Kidney capillary endothelial cell (primary cell): ENCODE measurements around the gene MAP1LC3A.

Experiments
- DNase-seq: peaks from one replicate; pipeline ENCODE4 v3.0.0-alpha.2; 2018; ENCODE audit warnings: low spot score

MAP1LC3A gene

DNA sequence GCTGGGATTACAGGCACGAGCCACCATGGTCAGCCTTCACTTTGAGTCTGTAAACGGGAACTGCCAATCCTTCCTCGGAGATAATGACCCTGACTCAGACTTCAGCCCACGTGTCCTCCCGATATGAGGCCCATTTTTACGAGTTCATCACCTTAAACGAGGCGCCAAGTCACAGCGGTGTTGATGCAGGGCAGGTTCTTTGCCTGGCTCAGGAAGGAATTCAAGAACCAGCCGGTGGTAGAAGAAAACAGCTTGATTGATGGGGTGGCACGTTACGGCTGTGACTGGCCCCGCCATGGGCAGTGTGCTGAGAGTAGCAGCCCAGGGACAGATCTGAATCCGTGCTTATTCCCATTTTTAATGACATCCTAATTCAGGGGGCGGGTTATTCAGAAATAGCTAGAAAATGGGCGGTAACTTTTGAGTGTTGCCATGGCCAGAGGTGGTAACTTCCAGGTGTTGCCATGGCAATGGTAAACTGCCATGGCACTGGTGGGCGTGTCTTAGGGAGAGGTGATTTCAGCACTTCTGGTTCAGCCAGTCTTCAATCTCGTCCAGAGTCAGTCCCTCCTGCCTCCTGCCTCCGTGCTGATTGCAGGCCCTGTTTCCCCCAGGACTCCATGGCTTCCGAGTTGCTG, 9.1 kb upstream of the MAP1LC3A start:
- DNase-seq = no peak

DNA sequence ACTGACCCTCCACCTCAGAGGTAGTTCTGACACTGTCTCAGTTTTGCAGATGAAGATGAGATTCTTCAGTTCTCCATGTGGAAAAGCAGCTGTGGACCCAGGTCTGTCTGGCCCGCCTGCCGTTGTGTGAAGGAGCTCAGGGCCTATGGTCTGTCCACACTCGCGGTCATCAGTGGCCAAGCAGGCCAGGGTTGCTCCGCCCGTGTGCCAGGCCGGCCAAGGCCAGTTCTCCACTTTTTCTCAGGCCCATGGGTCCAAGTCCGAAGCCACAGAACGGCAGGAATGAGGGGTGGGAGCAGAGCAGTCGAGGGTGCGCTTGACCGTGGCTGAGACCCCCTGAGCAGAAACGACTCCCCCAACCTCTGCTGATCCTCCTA, 8.6 kb upstream of the MAP1LC3A start:
- no peak for DNase-seq

DNA sequence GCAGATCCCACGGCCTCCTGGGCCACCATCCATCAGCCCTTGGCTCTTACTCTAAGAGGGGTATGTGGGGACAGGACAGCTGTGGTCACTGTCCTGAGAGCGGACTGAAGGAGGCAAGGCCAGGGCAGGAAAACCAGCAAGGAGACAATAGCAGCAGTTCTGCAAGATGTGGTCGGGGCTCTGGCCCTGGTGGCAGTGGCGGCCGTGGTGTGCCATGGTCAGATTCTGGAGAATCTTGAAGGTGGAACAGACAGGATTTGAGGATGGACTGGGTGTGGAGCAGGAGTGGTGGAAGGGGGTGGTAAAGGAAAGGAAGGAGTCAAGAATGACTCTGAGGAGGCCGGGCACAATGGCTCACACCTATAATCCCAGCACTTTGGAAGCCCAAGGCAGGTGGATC, 5.9 kb upstream of the MAP1LC3A start:
- DNase-seq = no peak

GRCh38 chr20:34553366-34553867, 5.1 kb upstream of the MAP1LC3A start:
- DNase-seq = no peak

DNA sequence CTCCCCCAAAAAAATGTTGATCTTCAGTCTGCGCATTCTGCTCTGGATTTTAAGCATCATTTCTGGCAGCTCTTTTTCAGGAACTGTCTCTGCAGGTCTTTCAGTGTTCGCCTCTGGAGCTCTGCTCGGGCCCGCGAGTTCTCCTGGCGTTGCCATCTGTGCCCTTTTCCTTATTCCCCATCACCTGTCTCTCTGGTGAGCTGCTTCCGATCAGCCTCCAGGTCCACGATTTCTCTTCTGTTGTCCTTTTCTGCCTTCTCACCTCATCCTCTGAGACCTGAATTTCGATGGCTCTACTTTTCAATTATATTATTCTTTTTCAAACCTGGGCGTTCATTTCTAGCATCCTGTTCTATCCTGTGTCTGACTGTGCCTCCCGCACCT, 590 bp upstream of the MAP1LC3A start:
- no peak for DNase-seq

GRCh38 chr20:34559311-34560140, 1.0 kb downstream of the MAP1LC3A start:
- no peak for DNase-seq

GRCh38 chr20:34560141-34560523, 1.6 kb downstream of the MAP1LC3A start:
- DNase-seq = no peak

- no peak for DNase-seq
These were observed 2.1 kb downstream of the MAP1LC3A start for GRCh38 chr20:34560614-34561013.

DNA sequence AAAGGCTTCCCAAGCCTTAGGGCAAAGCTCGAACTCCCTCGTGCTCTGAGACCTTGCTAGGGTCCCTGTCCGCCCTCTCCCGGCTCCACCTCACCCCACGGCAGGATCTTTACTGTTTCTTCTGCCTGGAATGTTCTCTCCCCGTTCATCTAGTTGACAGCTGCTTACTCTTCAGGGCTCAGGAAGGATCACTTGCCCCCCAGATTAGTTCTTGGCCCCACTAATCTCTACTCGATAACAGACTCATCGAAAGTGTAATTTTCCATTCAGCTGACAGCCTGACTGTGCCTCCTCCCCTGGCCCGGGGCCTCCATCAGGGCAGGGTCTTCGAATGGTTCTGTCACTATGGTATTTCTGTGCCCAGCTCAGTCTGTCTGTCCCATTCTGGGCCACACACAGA, 3.1 kb downstream of the MAP1LC3A start:
- DNase-seq = no peak

DNA sequence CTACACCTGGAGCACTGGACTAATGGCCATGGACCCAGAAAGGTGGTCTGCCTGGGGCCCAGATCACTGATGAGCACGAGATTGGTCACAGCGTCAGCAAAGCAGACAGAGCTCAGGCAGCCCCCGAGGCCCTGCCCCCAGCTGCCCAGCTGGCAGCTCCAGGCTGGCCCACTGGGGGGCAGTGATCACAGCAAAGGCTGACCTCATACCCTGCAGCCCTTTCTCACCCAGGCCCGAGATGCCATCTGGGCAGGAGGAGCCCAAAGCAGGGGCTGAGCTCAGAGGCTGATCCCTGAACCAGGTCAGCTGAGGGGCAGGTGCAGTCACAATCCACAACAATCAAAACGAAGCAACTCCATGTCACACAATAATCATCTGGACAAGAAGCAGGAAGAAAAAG, 4.1 kb downstream of the MAP1LC3A start:
- DNase-seq = peak; percentile 38

DNA sequence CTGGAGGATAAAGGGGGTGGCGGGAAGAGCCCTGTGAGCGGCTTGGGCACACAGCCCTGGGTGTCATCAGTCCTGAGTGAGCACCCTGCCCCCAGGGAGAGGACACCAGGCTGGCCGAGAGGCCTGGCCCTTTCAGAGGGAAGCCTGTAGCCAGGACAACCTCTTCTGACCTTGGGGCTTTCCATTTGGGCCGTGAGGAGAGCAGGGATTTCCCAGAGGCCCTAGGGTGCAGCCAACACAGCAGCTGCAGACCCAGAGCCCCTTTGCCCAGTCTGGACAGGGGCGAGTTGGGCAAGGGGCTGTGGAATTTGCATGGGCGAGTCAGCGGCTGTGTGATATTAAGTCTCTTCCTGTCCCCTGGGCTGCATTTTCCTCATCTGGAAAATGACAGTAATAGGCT, 6.3 kb downstream of the MAP1LC3A start:
- DNase-seq = no peak

DNA sequence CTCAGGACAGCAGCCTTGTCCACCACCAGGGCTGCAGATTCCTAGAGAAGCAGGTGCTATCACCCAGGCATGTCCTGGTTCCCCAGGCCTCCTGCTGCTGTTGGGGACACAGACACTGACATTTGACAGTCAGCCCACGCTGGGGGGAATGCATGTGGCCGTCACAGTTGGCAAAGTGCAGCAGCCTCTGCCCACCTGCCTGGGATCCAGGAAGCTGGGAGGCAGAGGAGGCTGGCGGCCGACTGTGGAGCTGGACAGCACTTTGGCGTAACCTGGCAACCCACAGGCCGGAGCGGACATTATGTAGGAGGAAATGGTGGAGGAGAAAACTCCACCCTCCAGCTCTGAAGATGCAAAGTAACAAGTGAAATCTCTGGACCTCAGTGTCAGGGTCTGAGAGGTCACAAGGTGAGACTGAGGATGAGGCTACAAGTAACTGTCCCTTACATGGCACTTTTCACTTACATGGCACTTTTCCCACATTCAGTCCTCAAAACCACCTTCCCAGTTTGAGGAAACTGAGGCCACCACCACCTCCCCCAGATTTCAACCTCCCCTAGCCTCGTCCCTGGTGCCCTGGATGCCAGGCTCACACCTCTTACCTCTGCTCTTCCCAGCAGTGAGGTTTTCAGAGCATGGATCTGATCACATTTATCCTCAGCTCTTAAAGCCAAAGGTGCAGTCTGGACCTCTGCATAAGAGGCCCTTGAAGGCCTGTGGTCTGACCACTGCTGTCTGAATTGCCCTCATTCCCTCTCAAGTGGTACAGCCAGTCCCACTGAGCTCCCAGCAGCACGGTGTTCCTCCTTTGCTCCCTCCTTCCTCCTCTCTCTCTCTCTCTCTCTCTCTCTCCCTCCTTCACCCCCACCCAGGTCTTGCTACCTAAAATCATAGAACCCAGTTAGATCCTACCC, 8.7 kb downstream of the MAP1LC3A start:
- DNase-seq = no peak

GRCh38 chr20:34567892-34568865, 9.7 kb downstream of the MAP1LC3A start:
- no peak for DNase-seq

DNA sequence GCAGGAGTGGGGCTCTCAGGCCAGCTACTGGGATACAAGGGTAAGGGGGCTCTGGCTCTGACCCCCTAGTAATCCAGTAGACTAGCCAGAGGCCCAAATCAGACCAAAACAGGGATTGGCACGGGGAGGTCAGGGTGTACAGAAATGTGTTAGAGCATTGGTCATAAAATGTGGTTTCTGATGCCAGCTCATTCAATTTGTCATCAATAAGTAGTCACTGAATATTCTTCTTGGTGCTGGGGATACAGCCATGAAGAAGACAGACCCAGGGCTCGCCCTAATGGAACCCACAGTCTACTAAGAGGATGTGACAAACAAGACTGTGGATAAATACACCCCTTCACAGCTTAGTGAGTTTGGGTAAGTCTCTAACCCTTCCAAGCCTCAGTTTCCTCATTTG, 11.1 kb downstream of the MAP1LC3A start:
- no peak for DNase-seq

GRCh38 chr20:34570859-34571306, 12.4 kb downstream of the MAP1LC3A start:
- DNase-seq = peak; percentile 54

DNA sequence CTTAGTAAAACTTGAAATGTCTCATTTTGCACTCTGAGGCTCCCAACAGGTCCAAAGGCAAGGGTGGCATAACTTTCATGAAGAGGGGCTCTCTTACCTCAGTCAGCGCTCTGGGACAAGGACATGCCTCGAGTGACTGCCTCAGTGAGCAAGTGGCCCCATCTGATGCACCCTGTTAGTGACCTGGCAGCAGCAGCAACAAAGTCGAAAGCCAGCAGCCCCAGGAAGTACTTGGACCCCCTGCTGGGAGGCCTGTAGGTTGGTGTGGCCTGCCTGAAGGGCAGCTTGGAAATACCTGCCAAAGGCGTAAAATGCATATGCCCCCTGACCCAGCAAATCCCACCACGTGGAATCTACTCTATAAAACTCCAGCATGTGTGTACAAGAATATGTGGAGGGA, 13.2 kb downstream of the MAP1LC3A start:
- no peak for DNase-seq

- DNase-seq = peak; percentile 40
These were observed 15.2 kb downstream of the MAP1LC3A start for GRCh38 chr20:34573541-34574300.

- DNase-seq = no peak
These were observed 15.9 kb downstream of the MAP1LC3A start for GRCh38 chr20:34574426-34574825.

DNA sequence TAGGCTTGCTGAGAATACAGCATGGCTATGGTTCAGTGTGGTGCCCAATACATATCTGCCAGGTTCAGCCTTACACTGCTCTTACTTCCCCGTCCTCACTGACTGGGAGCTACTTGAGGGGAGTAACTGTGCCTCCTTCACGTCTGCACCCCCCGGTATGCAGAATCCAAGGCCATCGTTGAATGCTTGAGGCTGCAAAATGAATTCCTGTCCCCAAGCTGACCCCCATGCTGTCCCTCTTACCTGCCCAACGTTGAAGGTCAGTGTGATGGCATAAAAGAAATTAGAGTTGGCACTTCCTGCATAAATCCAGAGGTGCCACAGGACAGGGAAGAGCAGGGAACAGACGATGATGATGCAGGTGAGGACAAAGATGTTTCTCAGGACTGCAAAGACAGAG, 16.3 kb downstream of the MAP1LC3A start:
- DNase-seq = no peak

DNA sequence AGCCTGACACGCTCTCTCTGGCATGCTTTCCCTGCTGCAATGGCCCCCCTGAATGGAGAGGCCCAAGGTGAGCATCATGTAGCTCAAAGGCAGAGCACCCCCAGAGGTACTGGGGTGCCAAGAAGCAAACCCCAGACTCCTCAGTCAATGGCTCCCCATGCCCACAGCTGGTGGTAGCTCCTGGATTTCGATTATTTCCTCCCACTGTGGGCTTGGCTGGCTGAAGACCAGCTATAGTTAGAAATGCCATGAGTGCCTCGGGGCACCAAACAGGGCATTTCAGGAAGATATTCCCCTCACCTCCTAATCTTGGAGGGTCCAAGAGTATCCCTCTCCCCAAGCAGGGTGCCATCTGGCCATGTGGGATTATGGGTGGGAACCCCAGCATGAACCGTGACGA, 16.8 kb downstream of the MAP1LC3A start:
- DNase-seq = no peak

DNA sequence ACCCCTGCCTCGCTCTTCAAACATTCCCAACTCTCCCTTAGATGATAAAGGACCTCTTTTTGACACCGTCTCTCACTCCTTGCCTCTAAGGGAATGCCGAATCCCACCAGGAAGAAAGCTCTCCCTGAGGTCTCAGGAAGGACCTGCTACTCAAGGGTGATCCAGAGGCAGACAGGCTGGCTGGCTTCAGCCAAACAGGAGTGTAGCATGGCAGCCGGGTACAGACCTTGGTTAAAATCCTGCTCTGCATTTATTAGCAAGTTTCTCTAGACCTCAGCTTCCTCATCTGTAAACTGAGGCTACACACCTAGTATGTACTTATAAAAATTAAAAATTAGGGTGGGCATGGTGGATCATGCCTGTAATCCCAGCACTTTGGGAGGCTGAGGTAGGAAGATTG, 17.2 kb downstream of the MAP1LC3A start:
- no peak for DNase-seq
